A549 (cell line): ENCODE data around the gene KCNQ5. TPM values are rescaled to one million over a fixed set of nuclear protein-coding genes. Genes with fewer than 3 reads are reported as not detected.
A peak's percentile ranks its signal among the peaks of the same experiment; 100 is the strongest.

ENCODE experiments used
- ATAC-seq, 2 experiments: fragments of 200-7000 bp in 1 of 2; fragments of >200 bp in 1 of 2; cut with Nextera tagmentation in 1 of 2; cut with Tn5 transposase in 1 of 2; 3 replicates each; pipeline versions ENCODE4 v1.8.0 to v1.9.1; 2018 to 2020; ENCODE audit warnings: mild to moderate bottlenecking in 1 of 2, moderate library complexity in 1 of 2
- CTCF ChIA-PET: fragments of 300-600 bp; sonication (Branson Sonifier 250); formaldehyde crosslinking; extraction: SDS; loops from one replicate; lab custom pipeline; 2021; ENCODE audit warnings: antibody characterized with exemption, inconsistent platforms; lab: Yijun Ruan, JAX
- POLR2A ChIA-PET: fragments of 350-600 bp; formaldehyde crosslinking; extraction: SDS; loops from one replicate; lab custom pipeline; 2021; ENCODE audit warnings: antibody characterized with exemption, inconsistent platforms; lab: Yijun Ruan, JAX
- DNase-seq, 2 experiments: peaks; one replicate each; pipeline versions ENCODE4 v3.0.0 to v3.0.0-alpha.2; 2011 to 2016; ENCODE audit warnings: low read depth in 1 of 2, low spot score in 1 of 2
- FAIRE-seq: peaks from 2 replicates; lab custom pipeline; 2011; peaks lifted over from hg19 to GRCh38; lab: Jason Lieb, UNC
- H3K27ac ChIP-seq, 2 experiments: fragments of >200 bp; sonication (Bioruptor Twin); formaldehyde crosslinking; 3 replicates each; pipeline ENCODE4 v1.5.1; 2016 to 2017
- H3K4me1 ChIP-seq: fragments of >200 bp; sonication (Bioruptor Twin); formaldehyde crosslinking; 3 replicates; pipeline ENCODE4 v1.6.1; 2016
- H3K4me2 ChIP-seq: fragments of >200 bp; sonication (Bioruptor Twin); formaldehyde crosslinking; 3 replicates; pipeline ENCODE4 v1.6.1; 2016
- H3K4me3 ChIP-seq: fragments of >200 bp; sonication (Bioruptor Twin); formaldehyde crosslinking; 3 replicates; pipeline ENCODE4 v1.5.1; 2016
- H3K9me3 ChIP-seq: fragments of >200 bp; sonication (Bioruptor Twin); formaldehyde crosslinking; 3 replicates; pipeline ENCODE4 v1.6.1; 2016
- CBX2 ChIP-seq: fragments of 200-600 bp; sonication (generic); IDR thresholded peaks from 2 replicates; pipeline ENCODE4 v1.6.1; 2016; ENCODE audit warnings: low read depth, mild to moderate bottlenecking, borderline replicate concordance
- CBX8 ChIP-seq: fragments of 200-600 bp; sonication (generic); IDR thresholded peaks from 2 replicates; pipeline ENCODE4 v1.6.1; 2016
- CTCF ChIP-seq: fragments of >200 bp; sonication (Bioruptor Twin); formaldehyde crosslinking; IDR thresholded peaks from 3 replicates; pipeline ENCODE4 v1.5.1; 2016
- EHMT2 ChIP-seq: fragments of 200-600 bp; sonication (generic); IDR thresholded peaks from 2 replicates; pipeline ENCODE4 v1.6.1; 2016; ENCODE audit warnings: antibody characterized with exemption, low read depth, mild to moderate bottlenecking, moderate library complexity
- FOSB ChIP-seq: fragments of 250-450 bp; sonication (Bioruptor Pico); IDR thresholded peaks from 2 replicates; pipeline ENCODE4 v1.5.0; 2020; ENCODE audit warnings: mild to moderate bottlenecking, moderate library complexity
- FOSL2 ChIP-seq, 2 experiments: fragments of 450-650 bp in 1 of 2; fragments of >200 bp in 1 of 2; sonication (Bioruptor Twin) in 1 of 2; formaldehyde crosslinking; IDR thresholded peaks; 2 replicates each; pipeline versions ENCODE4 v1.5.0 to v1.6.1; 2016 to 2020; ENCODE audit warnings: mild to moderate bottlenecking in 1 of 2, moderate library complexity in 1 of 2
- HOXB13 ChIP-seq: fragments of 250-450 bp; sonication (Bioruptor Pico); IDR thresholded peaks from 2 replicates; pipeline ENCODE4 v1.5.0; 2020; ENCODE audit warnings: low read depth, mild to moderate bottlenecking, moderate library complexity
- JUNB ChIP-seq: fragments of >200 bp; sonication (Bioruptor Twin); formaldehyde crosslinking; IDR thresholded peaks from 2 replicates; pipeline ENCODE4 v1.6.1; 2016
- KDM5A ChIP-seq: fragments of 200-600 bp; sonication (generic); IDR thresholded peaks from 2 replicates; pipeline ENCODE4 v1.6.1; 2016; ENCODE audit warnings: antibody characterized with exemption, mild to moderate bottlenecking
- NR3C1 ChIP-seq: fragments of >200 bp; sonication (Bioruptor Twin); formaldehyde crosslinking; IDR thresholded peaks from 3 replicates; pipeline ENCODE4 v1.6.1; 2017
- POLR2A ChIP-seq: IDR thresholded peaks from 2 replicates; pipeline ENCODE4 v1.6.1; 2012; ENCODE audit warnings: mild to moderate bottlenecking, low read length
- RARB ChIP-seq: fragments of 250-450 bp; sonication (Bioruptor Pico); IDR thresholded peaks from 2 replicates; pipeline ENCODE4 v1.8.0; 2021; ENCODE audit warnings: mild to moderate bottlenecking, moderate library complexity
- SMC3 ChIP-seq: fragments of >200 bp; sonication (Bioruptor Twin); formaldehyde crosslinking; IDR thresholded peaks from 3 replicates; pipeline ENCODE4 v1.6.1; 2018; ENCODE audit warnings: inconsistent platforms
- SREBF2 ChIP-seq: fragments of 450-650 bp; IDR thresholded peaks from 2 replicates; pipeline ENCODE4 v1.6.1; 2014; ENCODE audit warnings: mild to moderate bottlenecking, moderate library complexity
- TP53 ChIP-seq: fragments of 250-450 bp; sonication (Bioruptor Pico); IDR thresholded peaks from 2 replicates; pipeline ENCODE4 v1.5.0; 2021; ENCODE audit warnings: mild to moderate bottlenecking, moderate library complexity
- ZC3H11A ChIP-seq: fragments of 450-650 bp; IDR thresholded peaks from 2 replicates; pipeline ENCODE4 v1.6.1; 2014; ENCODE audit warnings: antibody characterized with exemption, mild to moderate bottlenecking
- ZSCAN20 ChIP-seq: fragments of 250-450 bp; sonication (Bioruptor Pico); IDR thresholded peaks from 2 replicates; pipeline ENCODE4 v1.8.0; 2022; ENCODE audit warnings: mild to moderate bottlenecking, moderate library complexity
- WGBS: methylation state at CpG from one replicate; pipeline ENCODE4 v1.1.6; 2017; ENCODE audit errors: missing lambda C conversion rate; 5-methylcytosine and 5-hydroxymethylcytosine counted together
- polyA plus RNA-seq, 4 experiments: library from polyadenylated mRNA; depleted of rRNA in 3 of 4; stranded (reverse); fragments of >200 nt; fragmentation: RNase III in 1 of 4; extraction: RNeasy Plus Mini Kit Qiagen cat#74134 plus additional on column Dnase treatment in 1 of 4; gene quantifications; 2 replicates in 3 of 4; 3 replicates in 1 of 4; pipeline ENCODE4 v1.2.3, GENCODE V29; 2011 to 2017
- TF ChIP-seq, protein P1 (sequence below): IDR thresholded peaks from 2 replicates; pipeline ENCODE4 v1.6.1; 2012; ENCODE audit warnings: low read depth, borderline replicate concordance
- TF ChIP-seq, protein P2 (sequence below): IDR thresholded peaks from 2 replicates; pipeline ENCODE4 v1.6.1; 2012

KCNQ5 gene
- polyA plus RNA-seq, 2 of the 4 experiments (the other 2 are of a cell fraction): 1.2 to 1.3 TPM

GRCh38 chr6:72654071-72654621, 32.3 kb downstream of the KCNQ5 start:
- 41% methylated on average over 2 of the region's 2 CpGs for WGBS
- FAIRE-seq (no peak), DNase-seq (no peak), ATAC-seq (no peak)
- H3K27ac ChIP-seq: no peak overlapping the region
- H3K4me1 ChIP-seq: peaks cover 23% of the 10 kb centered on the region
- POLR2A ChIA-PET: no interaction called here
- H3K4me3 ChIP-seq: no peak overlapping the region
- H3K4me2 ChIP-seq: no peak overlapping the region
- H3K9me3 ChIP-seq: no peaks in the 10 kb centered on the region
- TF ChIP-seq TP53 (CRISPR knock-in tag): no peak
- no peak for TF ChIP-seq SREBF2
- TF ChIP-seq EHMT2: no peak
- TF ChIP-seq, all 56 proteins: peak for 0
- CTCF ChIA-PET: no interaction called here

- no peak for ATAC-seq
- no peak for DNase-seq
- 38% methylated on average over 3 of the region's 3 CpGs for WGBS
- CTCF ChIA-PET: interaction anchor here (0.9 to 1.9 kb wide), 2 partner anchors 25 to 36 kb away, joined by 3 read pairs; partner anchors contain the start of gene KCNQ5
- no peak for FAIRE-seq
- H3K4me1 ChIP-seq: peaks cover 5% of the 10 kb centered on the region; the same call in 2 of the 3 replicates
- no peak overlapping the region for H3K4me3 ChIP-seq
- POLR2A ChIA-PET: no interaction called here
- 0 out of 3 replicates have a peak overlapping the region, but pooled peaks have one; percentile 10 for H3K4me2 ChIP-seq
- no peaks in the 10 kb centered on the region for H3K9me3 ChIP-seq
- H3K27ac ChIP-seq: no peak overlapping the region
- no peak for TF ChIP-seq POLR2A
Observed at GRCh38 chr6:72657407-72658197, 35.7 kb downstream of the KCNQ5 start.

DNA sequence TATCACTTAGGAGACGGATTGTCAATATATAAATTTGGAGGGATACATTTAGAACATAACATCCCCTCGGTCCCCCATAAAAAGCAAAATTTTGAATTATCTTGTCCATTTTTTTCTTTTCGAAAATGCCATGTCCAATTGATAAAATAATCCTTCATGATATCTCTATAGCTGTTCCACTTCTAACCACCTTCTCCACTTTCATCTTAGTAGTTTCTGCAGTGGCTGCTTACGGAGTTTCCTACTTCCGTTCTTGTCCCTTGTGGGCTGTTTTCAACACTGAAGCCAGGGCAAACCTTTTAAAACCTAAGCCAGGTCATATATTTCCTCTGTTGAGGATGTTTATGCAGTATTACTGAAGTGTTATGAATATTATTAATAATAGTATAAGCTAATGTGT, 37.9 kb downstream of the KCNQ5 start:
- 63% methylated on average over 5 of the region's 5 CpGs for WGBS
- no peaks in the 10 kb centered on the region for H3K9me3 ChIP-seq
- peaks cover 5% of the 10 kb centered on the region; the same call in 2 of the 3 replicates for H3K4me1 ChIP-seq
- no peak overlapping the region for H3K4me2 ChIP-seq
- ChIA-PET CTCF (no interaction called here), POLR2A (interaction anchor here (0.5 kb wide), 1 partner anchor 71 kb away, joined by 3 read pairs; no protein-coding TSS in a partner anchor)
- DNase-seq: no peak
- no peak for FAIRE-seq
- H3K4me3 ChIP-seq: no peak overlapping the region
- ATAC-seq: no peak
- no peak for TF ChIP-seq ZC3H11A
- no peak for TF ChIP-seq HOXB13 (CRISPR knock-in tag)
- TF ChIP-seq KDM5A: no peak
- TF ChIP-seq JUNB: no peak
- TF ChIP-seq NR3C1: no peak
- no peak for TF ChIP-seq RARB (CRISPR knock-in tag)
- no peak for TF ChIP-seq ZSCAN20 (CRISPR knock-in tag)
- no peak for TF ChIP-seq CTCF
- TF ChIP-seq CBX2: no peak
- no peak for TF ChIP-seq FOSB
- H3K27ac ChIP-seq: no peak overlapping the region

DNA sequence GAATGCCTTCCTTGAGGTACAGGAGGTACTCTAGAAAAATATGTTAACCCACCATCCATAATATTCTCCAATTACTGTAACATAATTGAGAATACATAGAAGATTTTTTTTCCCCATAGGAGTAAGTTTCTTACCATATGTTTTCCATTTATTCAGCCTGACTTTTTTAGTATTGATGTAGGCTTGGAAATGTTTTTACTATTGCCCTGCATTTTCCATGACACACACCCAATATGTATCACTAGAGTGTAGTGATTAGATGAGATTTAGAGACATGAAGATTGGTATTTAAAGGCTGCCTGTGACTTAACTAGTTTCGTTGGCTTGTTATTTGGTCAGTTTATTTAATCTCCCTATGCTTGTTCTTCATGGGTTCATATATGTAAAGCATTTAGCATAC, 39.5 kb downstream of the KCNQ5 start:
- no peaks in the 10 kb centered on the region for H3K9me3 ChIP-seq
- FAIRE-seq: no peak
- 36% methylated on average over 1 of the region's 1 CpG for WGBS
- CTCF ChIA-PET: no interaction called here
- H3K27ac ChIP-seq: no peak overlapping the region
- peaks cover 5% of the 10 kb centered on the region; the same call in 2 of the 3 replicates for H3K4me1 ChIP-seq
- ATAC-seq: no peak
- POLR2A ChIA-PET: no interaction called here
- H3K4me3 ChIP-seq: no peak overlapping the region
- no peak overlapping the region for H3K4me2 ChIP-seq
- DNase-seq: no peak
- TF ChIP-seq CBX8 (no peak), CBX2 (no peak), SMC3 (no peak), CTCF (no peak), FOSL2 (IDR thresholded peaks at IDR 0.05) (no peak), FOSL2 (CRISPR knock-in tag; IDR thresholded peaks at IDR 0.05) (no peak), TP53 (CRISPR knock-in tag) (no peak), JUNB (no peak)
- TF ChIP-seq, protein P1, sequence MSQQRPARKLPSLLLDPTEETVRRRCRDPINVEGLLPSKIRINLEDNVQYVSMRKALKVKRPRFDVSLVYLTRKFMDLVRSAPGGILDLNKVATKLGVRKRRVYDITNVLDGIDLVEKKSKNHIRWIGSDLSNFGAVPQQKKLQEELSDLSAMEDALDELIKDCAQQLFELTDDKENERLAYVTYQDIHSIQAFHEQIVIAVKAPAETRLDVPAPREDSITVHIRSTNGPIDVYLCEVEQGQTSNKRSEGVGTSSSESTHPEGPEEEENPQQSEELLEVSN: no peak
- TF ChIP-seq, protein P2, sequence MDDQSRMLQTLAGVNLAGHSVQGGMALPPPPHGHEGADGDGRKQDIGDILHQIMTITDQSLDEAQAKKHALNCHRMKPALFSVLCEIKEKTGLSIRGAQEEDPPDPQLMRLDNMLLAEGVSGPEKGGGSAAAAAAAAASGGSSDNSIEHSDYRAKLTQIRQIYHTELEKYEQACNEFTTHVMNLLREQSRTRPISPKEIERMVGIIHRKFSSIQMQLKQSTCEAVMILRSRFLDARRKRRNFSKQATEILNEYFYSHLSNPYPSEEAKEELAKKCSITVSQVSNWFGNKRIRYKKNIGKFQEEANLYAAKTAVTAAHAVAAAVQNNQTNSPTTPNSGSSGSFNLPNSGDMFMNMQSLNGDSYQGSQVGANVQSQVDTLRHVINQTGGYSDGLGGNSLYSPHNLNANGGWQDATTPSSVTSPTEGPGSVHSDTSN: no peak
